ENCODE data around the gene STAT3. TPM values are rescaled to one million over a fixed set of nuclear protein-coding genes. Genes with fewer than 3 reads are reported as not detected.

STAT3 gene
- total and polyA plus RNA-seq, 2 of the 13 experiments (the other 11 are each of a cell fraction or from before 2014, with no cell fraction given) = 61.8 to 62.4 TPM

- no peak for TF ChIP-seq ZNF318 (CRISPR knock-in tag; IDR thresholded peaks at IDR 0.05)
- no peak for TF ChIP-seq ZNF33B (CRISPR knock-in tag; IDR thresholded peaks at IDR 0.05)
- TF ChIP-seq STAT5B (CRISPR knock-in tag; IDR thresholded peaks at IDR 0.05) = no peak
- no peak for TF ChIP-seq NONO (IDR thresholded peaks at IDR 0.05)
- no peak for TF ChIP-seq NONO (CRISPR knock-in tag; conservative IDR thresholded peaks at IDR 0.05)
- no peak for TF ChIP-seq TSC22D2 (CRISPR knock-in tag; IDR thresholded peaks at IDR 0.05; ENCODE audit: borderline replicate concordance)
- no peak for TF ChIP-seq ZKSCAN5 (CRISPR knock-in tag; IDR thresholded peaks at IDR 0.05)
- no peak for TF ChIP-seq SMARCC2 (IDR thresholded peaks at IDR 0.05)
- no peak for TF ChIP-seq RAD51 (IDR thresholded peaks at IDR 0.05; ENCODE audit: borderline replicate concordance)
- TF ChIP-seq GPN1 (CRISPR knock-in tag; IDR thresholded peaks at IDR 0.05; ENCODE audit: borderline replicate concordance) = no peak
- no peak for TF ChIP-seq RORA (CRISPR knock-in tag; IDR thresholded peaks at IDR 0.05)
- no peak for TF ChIP-seq NCOR1 (IDR thresholded peaks at IDR 0.05; ENCODE audit: borderline replicate concordance, low read length)
- no peak for TF ChIP-seq HDAC6 (IDR thresholded peaks at IDR 0.05; ENCODE audit: low read depth, low read length)
- TF ChIP-seq PCBP1 (IDR thresholded peaks at IDR 0.05; ENCODE audit: borderline replicate concordance, low read depth, low read length) = no peak
- no peak for TF ChIP-seq PRPF4 (IDR thresholded peaks at IDR 0.05; ENCODE audit: low read depth, low read length, poor library complexity, severe bottlenecking)
- TF ChIP-seq CENPT (CRISPR knock-in tag; IDR thresholded peaks at IDR 0.05; ENCODE audit: low read depth) = no peak
- no peak for TF ChIP-seq ZNF430 (CRISPR knock-in tag; IDR thresholded peaks at IDR 0.05)
- TF ChIP-seq, protein P1, sequence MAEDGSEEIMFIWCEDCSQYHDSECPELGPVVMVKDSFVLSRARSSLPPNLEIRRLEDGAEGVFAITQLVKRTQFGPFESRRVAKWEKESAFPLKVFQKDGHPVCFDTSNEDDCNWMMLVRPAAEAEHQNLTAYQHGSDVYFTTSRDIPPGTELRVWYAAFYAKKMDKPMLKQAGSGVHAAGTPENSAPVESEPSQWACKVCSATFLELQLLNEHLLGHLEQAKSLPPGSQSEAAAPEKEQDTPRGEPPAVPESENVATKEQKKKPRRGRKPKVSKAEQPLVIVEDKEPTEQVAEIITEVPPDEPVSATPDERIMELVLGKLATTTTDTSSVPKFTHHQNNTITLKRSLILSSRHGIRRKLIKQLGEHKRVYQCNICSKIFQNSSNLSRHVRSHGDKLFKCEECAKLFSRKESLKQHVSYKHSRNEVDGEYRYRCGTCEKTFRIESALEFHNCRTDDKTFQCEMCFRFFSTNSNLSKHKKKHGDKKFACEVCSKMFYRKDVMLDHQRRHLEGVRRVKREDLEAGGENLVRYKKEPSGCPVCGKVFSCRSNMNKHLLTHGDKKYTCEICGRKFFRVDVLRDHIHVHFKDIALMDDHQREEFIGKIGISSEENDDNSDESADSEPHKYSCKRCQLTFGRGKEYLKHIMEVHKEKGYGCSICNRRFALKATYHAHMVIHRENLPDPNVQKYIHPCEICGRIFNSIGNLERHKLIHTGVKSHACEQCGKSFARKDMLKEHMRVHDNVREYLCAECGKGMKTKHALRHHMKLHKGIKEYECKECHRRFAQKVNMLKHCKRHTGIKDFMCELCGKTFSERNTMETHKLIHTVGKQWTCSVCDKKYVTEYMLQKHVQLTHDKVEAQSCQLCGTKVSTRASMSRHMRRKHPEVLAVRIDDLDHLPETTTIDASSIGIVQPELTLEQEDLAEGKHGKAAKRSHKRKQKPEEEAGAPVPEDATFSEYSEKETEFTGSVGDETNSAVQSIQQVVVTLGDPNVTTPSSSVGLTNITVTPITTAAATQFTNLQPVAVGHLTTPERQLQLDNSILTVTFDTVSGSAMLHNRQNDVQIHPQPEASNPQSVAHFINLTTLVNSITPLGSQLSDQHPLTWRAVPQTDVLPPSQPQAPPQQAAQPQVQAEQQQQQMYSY (CRISPR knock-in tag; IDR thresholded peaks at IDR 0.05) = no peak
Measured at GRCh38 chr17:42386777-42387657, 1.2 kb downstream of the STAT3 start (continued).
